ENCODE data around the gene NRN1L. TPM values are rescaled to one million over a fixed set of nuclear protein-coding genes. Genes with fewer than 3 reads are reported as not detected.

The NRN1L gene
- total RNA-seq, 4 donors from 2014 or later = 1.2 to 2.4 TPM; not detected in 2

- H3K4me1 ChIP-seq = peaks cover 2 to 55% (median 27%) of the 10 kb centered on the region in 3 donors
- no peak for ATAC-seq
- no peaks in the 10 kb centered on the region for H3K27me3 ChIP-seq
- peak overlapping the region in 2 of 4 donors; percentile 6 to 86 for H3K27ac ChIP-seq
- H3K4me3 ChIP-seq = no peak overlapping the region
- peaks cover 0 to 55% of the 10 kb centered on the region in 2 donors for H3K36me3 ChIP-seq
- no peak for TF ChIP-seq POLR2AphosphoS5 (IDR thresholded peaks at IDR 0.05)
- TF ChIP-seq EP300 (IDR thresholded peaks at IDR 0.05) = no peak
- TF ChIP-seq POLR2A (IDR thresholded peaks at IDR 0.05) = no peak
- TF ChIP-seq, protein P1, sequence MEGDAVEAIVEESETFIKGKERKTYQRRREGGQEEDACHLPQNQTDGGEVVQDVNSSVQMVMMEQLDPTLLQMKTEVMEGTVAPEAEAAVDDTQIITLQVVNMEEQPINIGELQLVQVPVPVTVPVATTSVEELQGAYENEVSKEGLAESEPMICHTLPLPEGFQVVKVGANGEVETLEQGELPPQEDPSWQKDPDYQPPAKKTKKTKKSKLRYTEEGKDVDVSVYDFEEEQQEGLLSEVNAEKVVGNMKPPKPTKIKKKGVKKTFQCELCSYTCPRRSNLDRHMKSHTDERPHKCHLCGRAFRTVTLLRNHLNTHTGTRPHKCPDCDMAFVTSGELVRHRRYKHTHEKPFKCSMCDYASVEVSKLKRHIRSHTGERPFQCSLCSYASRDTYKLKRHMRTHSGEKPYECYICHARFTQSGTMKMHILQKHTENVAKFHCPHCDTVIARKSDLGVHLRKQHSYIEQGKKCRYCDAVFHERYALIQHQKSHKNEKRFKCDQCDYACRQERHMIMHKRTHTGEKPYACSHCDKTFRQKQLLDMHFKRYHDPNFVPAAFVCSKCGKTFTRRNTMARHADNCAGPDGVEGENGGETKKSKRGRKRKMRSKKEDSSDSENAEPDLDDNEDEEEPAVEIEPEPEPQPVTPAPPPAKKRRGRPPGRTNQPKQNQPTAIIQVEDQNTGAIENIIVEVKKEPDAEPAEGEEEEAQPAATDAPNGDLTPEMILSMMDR (IDR thresholded peaks at IDR 0.05) = no peak
- no peaks in the 10 kb centered on the region for H3K9me3 ChIP-seq
- WGBS, 2 donors (ENCODE audit: low coverage in 1 of 2) = 60% methylated on average over 1 of the region's 2 CpGs; no CpG with 5 or more reads in 1 of the 2 donors
Observed at GRCh38 chr16:67864594-67864993, 20.1 kb upstream of the NRN1L start.

- TF ChIP-seq POLR2A (IDR thresholded peaks at IDR 0.05) (no peak), EP300 (IDR thresholded peaks at IDR 0.05) (no peak), POLR2AphosphoS5 (IDR thresholded peaks at IDR 0.05) (no peak)
- TF ChIP-seq, protein P1 (IDR thresholded peaks at IDR 0.05) = peak in 3 of 4 experiments; percentile 18 to 37 (median 24)
Observed at GRCh38 chr16:67865318-67865717, 19.4 kb upstream of the NRN1L start.

GRCh38 chr16:67868290-67868689 lies 16.4 kb upstream of the NRN1L start:
- Histone ChIP-seq H3K27me3 (no peaks in the 10 kb centered on the region), H3K27ac (no peak overlapping the region), H3K4me1 (peaks cover 2 to 31% (median 12%) of the 10 kb centered on the region in 3 donors), H3K36me3 (peaks cover 0 to 71% of the 10 kb centered on the region in 2 donors), H3K9me3 (no peaks in the 10 kb centered on the region), H3K4me3 (no peak overlapping the region)
- no peak for ATAC-seq
- WGBS, 2 donors (ENCODE audit: low coverage in 1 of 2) = 95 to 100% methylated on average over 1 to 5 of the region's 6 CpGs
- TF ChIP-seq EP300 (IDR thresholded peaks at IDR 0.05) = no peak
- TF ChIP-seq, protein P1 (IDR thresholded peaks at IDR 0.05) = no peak
- TF ChIP-seq POLR2A (IDR thresholded peaks at IDR 0.05) = no peak
- TF ChIP-seq POLR2AphosphoS5 (IDR thresholded peaks at IDR 0.05) = no peak

More at GRCh38 chr16:67865318-67865717, 19.4 kb upstream of the NRN1L start:
- H3K36me3 ChIP-seq = peaks cover 0 to 62% of the 10 kb centered on the region in 2 donors
- H3K9me3 ChIP-seq = no peaks in the 10 kb centered on the region
- no peak for ATAC-seq
- peaks cover 2 to 52% (median 27%) of the 10 kb centered on the region in 3 donors for H3K4me1 ChIP-seq
- WGBS, 2 donors (ENCODE audit: low coverage in 1 of 2) = 100% methylated on average over 2 of the region's 2 CpGs; no CpG with 5 or more reads in 1 of the 2 donors
- H3K27me3 ChIP-seq = no peaks in the 10 kb centered on the region
- H3K27ac ChIP-seq = peak overlapping the region in 1 of 4 donors; percentile 6
- no peak overlapping the region for H3K4me3 ChIP-seq

GRCh38 chr16:67869653-67870052 lies 15.0 kb upstream of the NRN1L start:
- TF ChIP-seq POLR2A (IDR thresholded peaks at IDR 0.05) (no peak), POLR2AphosphoS5 (IDR thresholded peaks at IDR 0.05) (no peak), EP300 (IDR thresholded peaks at IDR 0.05) (no peak)
- TF ChIP-seq, protein P1 (IDR thresholded peaks at IDR 0.05) = no peak
- Histone ChIP-seq H3K4me3 (no peak overlapping the region), H3K9me3 (no peaks in the 10 kb centered on the region), H3K27me3 (no peaks in the 10 kb centered on the region), H3K4me1 (peaks cover 3 to 31% (median 12%) of the 10 kb centered on the region in 3 donors), H3K27ac (no peak overlapping the region), H3K36me3 (peaks cover 0 to 71% of the 10 kb centered on the region in 2 donors)
- ATAC-seq = no peak
- 60 to 83% methylated on average over 1 to 6 of the region's 7 CpGs for WGBS, 2 donors (ENCODE audit: low coverage in 1 of 2)

GRCh38 chr16:67871256-67871655 lies 13.4 kb upstream of the NRN1L start:
- no peaks in the 10 kb centered on the region for H3K27me3 ChIP-seq
- no peak for TF ChIP-seq EP300 (IDR thresholded peaks at IDR 0.05)
- TF ChIP-seq POLR2A (IDR thresholded peaks at IDR 0.05) = no peak
- TF ChIP-seq, protein P1 (IDR thresholded peaks at IDR 0.05) = no peak
- no peak for TF ChIP-seq POLR2AphosphoS5 (IDR thresholded peaks at IDR 0.05)
- 40 to 50% methylated on average over 1 of the region's 3 CpGs for WGBS, 2 donors (ENCODE audit: low coverage in 1 of 2)

More at GRCh38 chr16:67871256-67871655, 13.4 kb upstream of the NRN1L start:
- H3K36me3 ChIP-seq = peaks cover 0 to 70% of the 10 kb centered on the region in 2 donors
- ATAC-seq = no peak
- H3K4me1 ChIP-seq = peaks cover 3 to 38% (median 22%) of the 10 kb centered on the region in 3 donors
- H3K9me3 ChIP-seq = no peaks in the 10 kb centered on the region
- no peak overlapping the region for H3K4me3 ChIP-seq
- no peak overlapping the region for H3K27ac ChIP-seq

All from gastroesophageal sphincter (tissue), 4 donors.